Measurements from ENCODE around the gene HAGHL. TPM values are rescaled to one million over a fixed set of nuclear protein-coding genes. Genes with fewer than 3 reads are reported as not detected.
"Not testable (repeated sequence)": the region's sequence is repeated elsewhere in the genome, so short reads cannot be mapped to it uniquely, and the experiment has no call there.

The HAGHL gene
- polyA plus RNA-seq, 5 donors = 2.1 to 7.3 (median 3.5) TPM

- no peak for DNase-seq
These were observed 20.5 kb upstream of the HAGHL start for GRCh38 chr16:706189-707061.

- DNase-seq = no peak
These were observed 19.8 kb upstream of the HAGHL start for GRCh38 chr16:707062-707538.

GRCh38 chr16:708019-708418 is 18.9 kb upstream of the HAGHL start:
- DNase-seq = no peak

- no peak for DNase-seq
These were observed 17.9 kb upstream of the HAGHL start for GRCh38 chr16:708959-709358.

GRCh38 chr16:709566-710499 is 17.1 kb upstream of the HAGHL start:
- no peak for DNase-seq

- DNase-seq = no peak
These were observed 16.3 kb upstream of the HAGHL start for GRCh38 chr16:710500-711075.

GRCh38 chr16:711084-711483 is 15.8 kb upstream of the HAGHL start:
- no peak for DNase-seq

GRCh38 chr16:711548-712320 is 15.2 kb upstream of the HAGHL start:
- peak; percentile 48 to 55 for DNase-seq

GRCh38 chr16:712740-713250 is 14.1 kb upstream of the HAGHL start:
- DNase-seq = not testable (repeated sequence)

- DNase-seq = no peak
These were observed 12.8 kb upstream of the HAGHL start for GRCh38 chr16:714079-714478.

- peak; percentile 85 to 90 for DNase-seq
These were observed 12.1 kb upstream of the HAGHL start, which contains the start of gene METRN for GRCh38 chr16:714558-715476. Gene METRN (plus strand): TSS chr16:715118. CDS start chr16:715290, 172 bp downstream.

- DNase-seq = no peak
These were observed 11.3 kb upstream of the HAGHL start for GRCh38 chr16:715477-716199.

- DNase-seq = peak in 1 of 2 donors; percentile 53
These were observed 10.7 kb upstream of the HAGHL start for GRCh38 chr16:716200-716568.

- no peak for DNase-seq
These were observed 10.1 kb upstream of the HAGHL start for GRCh38 chr16:716768-717325.

- no peak for DNase-seq
These were observed 9.3 kb upstream of the HAGHL start for GRCh38 chr16:717450-718245.

GRCh38 chr16:718389-718788 is 8.5 kb upstream of the HAGHL start:
- no peak for DNase-seq

GRCh38 chr16:718922-719321 is 8.0 kb upstream of the HAGHL start:
- no peak for DNase-seq
